Measurements from ENCODE around the gene TBC1D22A.

- TF ChIP-seq, protein P1, sequence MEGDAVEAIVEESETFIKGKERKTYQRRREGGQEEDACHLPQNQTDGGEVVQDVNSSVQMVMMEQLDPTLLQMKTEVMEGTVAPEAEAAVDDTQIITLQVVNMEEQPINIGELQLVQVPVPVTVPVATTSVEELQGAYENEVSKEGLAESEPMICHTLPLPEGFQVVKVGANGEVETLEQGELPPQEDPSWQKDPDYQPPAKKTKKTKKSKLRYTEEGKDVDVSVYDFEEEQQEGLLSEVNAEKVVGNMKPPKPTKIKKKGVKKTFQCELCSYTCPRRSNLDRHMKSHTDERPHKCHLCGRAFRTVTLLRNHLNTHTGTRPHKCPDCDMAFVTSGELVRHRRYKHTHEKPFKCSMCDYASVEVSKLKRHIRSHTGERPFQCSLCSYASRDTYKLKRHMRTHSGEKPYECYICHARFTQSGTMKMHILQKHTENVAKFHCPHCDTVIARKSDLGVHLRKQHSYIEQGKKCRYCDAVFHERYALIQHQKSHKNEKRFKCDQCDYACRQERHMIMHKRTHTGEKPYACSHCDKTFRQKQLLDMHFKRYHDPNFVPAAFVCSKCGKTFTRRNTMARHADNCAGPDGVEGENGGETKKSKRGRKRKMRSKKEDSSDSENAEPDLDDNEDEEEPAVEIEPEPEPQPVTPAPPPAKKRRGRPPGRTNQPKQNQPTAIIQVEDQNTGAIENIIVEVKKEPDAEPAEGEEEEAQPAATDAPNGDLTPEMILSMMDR (IDR thresholded peaks at IDR 0.05), result no peak
- no peak for TF ChIP-seq POLR2A (IDR thresholded peaks at IDR 0.05)
These were observed 442.6 kb downstream of the TBC1D22A start for GRCh38 chr22:47205081-47205491.

Data from right lobe of liver (tissue), 4 donors.